NCI-H1092 (cell line): ENCODE measurements around the gene DSPP.
A peak's percentile ranks its signal among the peaks of the same experiment; 100 is the strongest.
"Not testable (repeated sequence)": the region's sequence is repeated elsewhere in the genome, so short reads cannot be mapped to it uniquely, and the experiment has no call there.

Experiments used
- DNase-seq: peaks from one replicate; lab custom pipeline; 2025; lab: John Stamatoyannopoulos, UW

DSPP gene

GRCh38 chr4:87608229-87608628 is at the start of gene DSPP:
Gene DSPP (plus strand): TSS chr4:87608529. CDS start chr4:87610909, 2,380 bp downstream.
- no peak for DNase-seq

GRCh38 chr4:87559090-87559837 is 49.1 kb upstream of the DSPP start:
- DNase-seq, result peak; percentile 49

GRCh38 chr4:87560802-87561201 is 47.5 kb upstream of the DSPP start:
- no peak for DNase-seq

GRCh38 chr4:87565746-87566145 is 42.6 kb upstream of the DSPP start:
- DNase-seq, result no peak

- no peak for DNase-seq
Measured at GRCh38 chr4:87566276-87566675, 42.1 kb upstream of the DSPP start.

- DNase-seq, result no peak
Measured at GRCh38 chr4:87567191-87567590, 41.1 kb upstream of the DSPP start.

- no peak for DNase-seq
Measured at GRCh38 chr4:87570290-87570805, 38.0 kb upstream of the DSPP start.

GRCh38 chr4:87574376-87574775 is 34.0 kb upstream of the DSPP start:
- not testable (repeated sequence) for DNase-seq

- DNase-seq, result no peak
Measured at GRCh38 chr4:87574996-87575395, 33.3 kb upstream of the DSPP start.

- no peak for DNase-seq
Measured at GRCh38 chr4:87575408-87575807, 32.9 kb upstream of the DSPP start.

GRCh38 chr4:87575983-87576382 is 32.3 kb upstream of the DSPP start:
- DNase-seq, result no peak

GRCh38 chr4:87579478-87579877 is 28.9 kb upstream of the DSPP start:
- no peak for DNase-seq

GRCh38 chr4:87580057-87580456 is 28.3 kb upstream of the DSPP start:
- no peak for DNase-seq

GRCh38 chr4:87584222-87584908 is 24.0 kb upstream of the DSPP start:
- no peak for DNase-seq

- no peak for DNase-seq
Measured at GRCh38 chr4:87589531-87589930, 18.8 kb upstream of the DSPP start.

GRCh38 chr4:87592124-87592523 is 16.2 kb upstream of the DSPP start:
- DNase-seq, result no peak

- no peak for DNase-seq
Measured at GRCh38 chr4:87601361-87601760, 7.0 kb upstream of the DSPP start.

- no peak for DNase-seq
Measured at GRCh38 chr4:87614292-87614890, 6.1 kb downstream of the DSPP start.

GRCh38 chr4:87616268-87616667 is 7.9 kb downstream of the DSPP start:
- no peak for DNase-seq

- DNase-seq, result no peak
Measured at GRCh38 chr4:87620086-87620485, 11.8 kb downstream of the DSPP start.

GRCh38 chr4:87620491-87620890 is 12.2 kb downstream of the DSPP start:
- no peak for DNase-seq

GRCh38 chr4:87622303-87622702 is 14.0 kb downstream of the DSPP start:
- no peak for DNase-seq

- no peak for DNase-seq
Measured at GRCh38 chr4:87624698-87625097, 16.4 kb downstream of the DSPP start.
